ENCODE data around the gene VPS39. TPM values are rescaled to one million over a fixed set of nuclear protein-coding genes. Genes with fewer than 3 reads are reported as not detected.

The VPS39 gene
- total RNA-seq, 1 experiment from 2014 or later, result 28.5 TPM

DNA sequence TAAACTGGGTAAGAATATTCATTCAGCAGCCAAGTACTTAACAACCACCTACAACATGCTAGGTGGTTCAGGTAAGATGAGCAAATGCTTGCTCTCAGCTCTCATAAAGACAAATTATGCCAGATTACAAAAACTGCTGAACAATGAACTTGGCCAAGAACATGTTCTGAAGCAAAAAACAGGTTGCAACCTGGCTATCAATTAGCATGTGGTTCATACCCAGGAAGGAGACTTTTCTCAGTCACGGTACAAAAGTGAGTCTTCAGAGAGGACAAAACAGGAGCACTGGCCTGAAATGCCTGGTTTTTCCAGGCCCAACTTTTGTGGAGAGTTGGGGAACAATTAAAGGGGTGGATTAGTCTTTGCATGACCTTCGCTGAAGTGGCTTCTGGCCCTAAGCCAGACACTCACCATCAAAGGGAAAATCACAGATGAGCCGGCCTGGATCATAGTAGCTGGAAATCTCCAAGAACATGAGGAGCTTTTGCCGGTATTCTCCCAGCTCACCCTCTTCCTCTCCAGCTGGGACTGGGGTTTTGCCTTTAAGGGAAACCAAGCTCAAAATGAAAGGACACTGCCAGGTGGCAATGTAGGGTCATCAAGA, 44.1 kb downstream of the VPS39 start:
- Histone ChIP-seq H3K9ac (ENCODE audit: low read length) (no peak overlapping the region), H3K4me2 (ENCODE audit: low read length) (no peak overlapping the region), H3K36me3 (ENCODE audit: low read depth, low read length) (peaks cover 54% of the 10 kb centered on the region), H3K79me2 (ENCODE audit: low read length) (no peaks in the 10 kb centered on the region), H2AFZ (ENCODE audit: low read length) (no peak overlapping the region), H4K20me1 (ENCODE audit: low read length) (no peaks in the 10 kb centered on the region), H3K4me1 (ENCODE audit: insufficient read depth, low read length) (peaks cover 4% of the 10 kb centered on the region; the same call in 1 of the 2 replicates), H3K4me3 (ENCODE audit: low read length) (no peak overlapping the region), H3K27me3 (ENCODE audit: low read length) (no peaks in the 10 kb centered on the region), H3K27ac (ENCODE audit: low read length) (no peak overlapping the region), H3K9me2 (replicated peaks; ENCODE audit: low read length) (no peaks in the 10 kb centered on the region), H3K9me3 (ENCODE audit: low read length) (no peaks in the 10 kb centered on the region), H3F3A (ENCODE audit: low read length, unreplicated experiment) (no peaks in the 10 kb centered on the region)
- CTCF ChIA-PET, result no interaction called here
- DNase-seq (no peak), ATAC-seq (no peak)
- POLR2A ChIA-PET (ENCODE audit: unreplicated experiment), result interaction anchor here (0.6 kb wide), 1 partner anchor 219 kb away, joined by 3 read pairs; no protein-coding TSS in a partner anchor
- TF ChIP-seq, protein P1, sequence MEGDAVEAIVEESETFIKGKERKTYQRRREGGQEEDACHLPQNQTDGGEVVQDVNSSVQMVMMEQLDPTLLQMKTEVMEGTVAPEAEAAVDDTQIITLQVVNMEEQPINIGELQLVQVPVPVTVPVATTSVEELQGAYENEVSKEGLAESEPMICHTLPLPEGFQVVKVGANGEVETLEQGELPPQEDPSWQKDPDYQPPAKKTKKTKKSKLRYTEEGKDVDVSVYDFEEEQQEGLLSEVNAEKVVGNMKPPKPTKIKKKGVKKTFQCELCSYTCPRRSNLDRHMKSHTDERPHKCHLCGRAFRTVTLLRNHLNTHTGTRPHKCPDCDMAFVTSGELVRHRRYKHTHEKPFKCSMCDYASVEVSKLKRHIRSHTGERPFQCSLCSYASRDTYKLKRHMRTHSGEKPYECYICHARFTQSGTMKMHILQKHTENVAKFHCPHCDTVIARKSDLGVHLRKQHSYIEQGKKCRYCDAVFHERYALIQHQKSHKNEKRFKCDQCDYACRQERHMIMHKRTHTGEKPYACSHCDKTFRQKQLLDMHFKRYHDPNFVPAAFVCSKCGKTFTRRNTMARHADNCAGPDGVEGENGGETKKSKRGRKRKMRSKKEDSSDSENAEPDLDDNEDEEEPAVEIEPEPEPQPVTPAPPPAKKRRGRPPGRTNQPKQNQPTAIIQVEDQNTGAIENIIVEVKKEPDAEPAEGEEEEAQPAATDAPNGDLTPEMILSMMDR (conservative IDR thresholded peaks at IDR 0.05; ENCODE audit: low read depth, low read length), result no peak
- TF ChIP-seq EZH2 (IDR thresholded peaks at IDR 0.05; ENCODE audit: low read length, unreplicated experiment), result no peak
- TF ChIP-seq EZH2phosphoT487 (IDR thresholded peaks at IDR 0.05; ENCODE audit: borderline replicate concordance, low read length), result no peak
- intact Hi-C loops (cut with micrococcal nuclease), result no loop called here
- no TSS peak for BruUV-seq (replicated peaks)

DNA sequence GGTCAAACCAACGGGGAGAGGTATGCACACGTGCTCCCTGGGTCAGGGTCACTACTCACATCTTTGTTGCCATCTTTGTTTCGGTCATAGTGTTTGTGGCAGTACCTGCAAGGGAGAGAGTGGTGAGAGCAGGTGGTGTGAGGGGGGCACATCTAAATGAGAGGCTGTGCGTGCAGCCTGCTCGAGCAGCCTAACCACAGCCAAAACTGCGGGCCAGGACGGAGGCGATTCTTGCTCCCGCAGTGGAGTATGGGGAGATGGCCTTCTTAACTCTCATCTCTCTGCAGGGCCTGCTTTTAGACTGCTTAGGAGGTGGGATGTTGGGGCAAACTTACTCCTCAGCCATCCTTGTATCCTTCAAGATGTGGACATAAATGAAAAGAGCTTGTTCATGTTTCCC, 44.8 kb downstream of the VPS39 start:
- no peaks in the 10 kb centered on the region for H4K20me1 ChIP-seq (ENCODE audit: low read length)
- POLR2A ChIA-PET (ENCODE audit: unreplicated experiment), result no interaction called here
- H3K4me3 ChIP-seq (ENCODE audit: low read length), result no peak overlapping the region
- H3K9me3 ChIP-seq (ENCODE audit: low read length), result no peaks in the 10 kb centered on the region
- intact Hi-C loops (cut with micrococcal nuclease), result no loop called here
- H3K79me2 ChIP-seq (ENCODE audit: low read length), result no peaks in the 10 kb centered on the region
- peaks cover 54% of the 10 kb centered on the region for H3K36me3 ChIP-seq (ENCODE audit: low read depth, low read length)
- ATAC-seq (no peak), DNase-seq (no peak)
- TF ChIP-seq EZH2phosphoT487 (IDR thresholded peaks at IDR 0.05; ENCODE audit: borderline replicate concordance, low read length), result no peak
- TF ChIP-seq, protein P1 (conservative IDR thresholded peaks at IDR 0.05; ENCODE audit: low read depth, low read length), result no peak
- no peak for TF ChIP-seq EZH2 (IDR thresholded peaks at IDR 0.05; ENCODE audit: low read length, unreplicated experiment)
- H3K27ac ChIP-seq (ENCODE audit: low read length), result no peak overlapping the region
- BruUV-seq (replicated peaks), result no TSS peak
- no peak overlapping the region for H3K9ac ChIP-seq (ENCODE audit: low read length)
- CTCF ChIA-PET, result no interaction called here
- no peaks in the 10 kb centered on the region for H3K27me3 ChIP-seq (ENCODE audit: low read length)
- peaks cover 4% of the 10 kb centered on the region; the same call in 1 of the 2 replicates for H3K4me1 ChIP-seq (ENCODE audit: insufficient read depth, low read length)
- H2AFZ ChIP-seq (ENCODE audit: low read length), result no peak overlapping the region
- no peaks in the 10 kb centered on the region for H3K9me2 ChIP-seq (replicated peaks; ENCODE audit: low read length)
- H3F3A ChIP-seq (ENCODE audit: low read length, unreplicated experiment), result no peaks in the 10 kb centered on the region
- no peak overlapping the region for H3K4me2 ChIP-seq (ENCODE audit: low read length)

DNA sequence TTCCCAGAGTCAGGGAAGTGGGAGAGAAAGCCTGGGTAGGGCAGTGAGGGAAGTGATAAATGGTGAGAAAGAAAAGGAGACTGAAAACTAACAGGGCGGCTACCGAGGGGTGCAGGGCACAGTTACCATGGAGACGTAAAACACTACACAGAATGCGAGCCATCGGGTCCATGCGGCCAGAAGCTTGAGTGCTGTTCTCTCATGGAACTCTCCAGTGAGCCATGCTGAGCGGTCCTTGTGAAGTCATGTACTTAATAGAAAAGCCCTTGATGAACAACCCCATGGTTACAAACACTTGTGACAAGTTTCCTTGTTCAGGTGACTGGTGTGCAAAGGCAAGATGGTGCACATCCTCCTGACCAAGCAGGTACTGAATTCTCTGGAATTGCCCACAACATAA, 48.0 kb downstream of the VPS39 start:
- intact Hi-C loops (cut with micrococcal nuclease), result no loop called here
- Histone ChIP-seq H3K27me3 (ENCODE audit: low read length) (no peaks in the 10 kb centered on the region), H3F3A (ENCODE audit: low read length, unreplicated experiment) (no peaks in the 10 kb centered on the region), H4K20me1 (ENCODE audit: low read length) (no peaks in the 10 kb centered on the region), H3K27ac (ENCODE audit: low read length) (no peak overlapping the region), H3K79me2 (ENCODE audit: low read length) (no peaks in the 10 kb centered on the region), H3K4me1 (ENCODE audit: insufficient read depth, low read length) (peaks cover 17% of the 10 kb centered on the region), H2AFZ (ENCODE audit: low read length) (no peak overlapping the region), H3K4me3 (ENCODE audit: low read length) (no peak overlapping the region), H3K4me2 (ENCODE audit: low read length) (no peak overlapping the region), H3K36me3 (ENCODE audit: low read depth, low read length) (peaks cover 29% of the 10 kb centered on the region), H3K9me3 (ENCODE audit: low read length) (no peaks in the 10 kb centered on the region), H3K9me2 (replicated peaks; ENCODE audit: low read length) (no peaks in the 10 kb centered on the region), H3K9ac (ENCODE audit: low read length) (no peak overlapping the region)
- DNase-seq (no peak), ATAC-seq (no peak)
- no peak for TF ChIP-seq EZH2 (IDR thresholded peaks at IDR 0.05; ENCODE audit: low read length, unreplicated experiment)
- POLR2A ChIA-PET (ENCODE audit: unreplicated experiment), result no interaction called here
- BruUV-seq (replicated peaks), result TSS peak; percentile 8
- CTCF ChIA-PET, result no interaction called here

Data from PC-3 (cell line).